GM19035 (cell line): ENCODE results near the gene TIGD6.
"Not testable (repeated sequence)": the region's sequence is repeated elsewhere in the genome, so short reads cannot be mapped to it uniquely, and the experiment has no call there.

Experiments
- ATAC-seq: cut with Tn5 transposase; IDR thresholded peaks from one replicate; pipeline ENCODE4 v1.9.1; 2021; ENCODE audit not compliant: unreplicated experiment

TIGD6 gene

GRCh38 chr5:149943177-149943949 lies 57.1 kb downstream of the TIGD6 start:
- ATAC-seq: not testable (repeated sequence)
